HG03280 (cell line): Measurements from ENCODE around the gene LRP1B.
"Not testable (repeated sequence)": the region's sequence is repeated elsewhere in the genome, so short reads cannot be mapped to it uniquely, and the experiment has no call there.

Experiments
- ATAC-seq: cut with Tn5 transposase; IDR thresholded peaks from one replicate; pipeline ENCODE4 v1.9.1; 2021; ENCODE audit warnings: mild to moderate bottlenecking, moderate library complexity; ENCODE audit not compliant: unreplicated experiment

LRP1B gene

DNA sequence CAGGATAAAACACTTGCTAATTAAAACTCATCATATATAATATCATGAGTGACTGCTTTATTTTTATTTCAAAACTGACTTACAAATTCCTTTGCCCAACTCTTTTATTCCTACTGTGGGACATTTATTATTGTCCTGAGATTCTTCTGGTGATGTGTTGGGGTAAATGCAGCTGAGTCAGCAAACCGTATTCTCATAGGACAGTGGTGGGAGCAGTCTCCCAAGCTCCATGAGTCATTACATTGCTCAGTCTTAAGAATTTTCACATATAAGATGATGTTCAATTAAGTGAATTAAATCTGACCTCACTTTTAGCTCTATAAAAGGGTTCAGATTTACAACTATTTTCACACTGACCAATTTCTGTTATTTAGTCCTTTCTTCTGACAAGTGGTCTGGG is 1530.7 kb downstream of the LRP1B start:
- ATAC-seq, result no peak

DNA sequence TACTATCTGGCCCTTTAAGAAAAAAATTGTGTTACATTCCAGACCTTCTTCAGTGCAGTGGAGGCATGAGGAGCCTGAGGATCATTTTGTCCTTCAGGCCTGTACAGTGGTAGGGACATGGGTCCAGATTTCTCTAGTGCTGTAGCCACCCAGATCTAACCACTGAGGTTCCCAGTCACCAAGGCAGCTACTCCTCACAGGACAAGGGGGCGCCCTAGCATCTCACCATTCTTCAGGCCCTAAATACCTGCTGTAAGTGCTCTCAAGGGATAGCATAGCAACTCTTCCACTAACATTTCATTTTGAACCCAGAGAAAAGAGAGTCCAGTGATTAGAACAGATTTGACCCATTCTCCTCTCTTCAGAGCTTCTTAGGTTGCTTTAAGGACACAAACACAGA is 1533.0 kb downstream of the LRP1B start:
- ATAC-seq, result no peak

DNA sequence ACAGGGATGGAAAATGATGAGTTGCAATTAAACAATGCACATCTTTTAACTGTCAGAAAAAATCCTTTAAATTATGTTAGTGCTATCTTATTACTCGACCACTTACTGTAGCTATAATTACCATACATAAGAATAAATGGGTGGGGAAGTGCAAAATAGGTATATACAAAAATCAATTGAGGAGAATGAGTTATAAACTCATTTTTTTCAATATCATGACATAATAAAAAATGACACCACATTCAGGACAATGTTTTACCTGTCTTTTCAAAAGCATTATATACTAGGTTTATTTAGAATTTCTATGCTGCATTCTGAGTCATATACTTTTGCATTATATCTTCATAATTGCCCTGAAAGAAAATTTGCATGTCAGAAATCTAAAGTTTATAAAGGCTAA is 1533.6 kb downstream of the LRP1B start:
- ATAC-seq, result no peak

DNA sequence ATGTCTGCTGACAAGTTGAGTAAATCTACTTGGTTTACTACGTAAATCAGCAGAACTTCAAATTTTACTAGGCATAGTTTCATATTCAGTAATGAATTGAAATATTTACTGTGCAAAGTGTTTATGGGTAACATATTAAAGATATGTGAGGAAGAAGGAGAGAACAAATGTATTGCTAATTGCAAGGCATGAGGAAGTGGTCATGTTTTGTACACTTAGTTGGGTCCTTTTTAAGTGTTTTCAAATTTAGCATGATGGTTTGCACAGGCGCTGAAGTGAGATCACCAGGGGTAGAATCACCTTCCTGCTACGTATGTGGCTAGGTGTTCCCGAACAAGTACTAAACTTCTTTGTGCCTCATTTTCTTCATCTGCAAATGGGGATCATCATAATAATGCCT is 1534.4 kb downstream of the LRP1B start:
- no peak for ATAC-seq

DNA sequence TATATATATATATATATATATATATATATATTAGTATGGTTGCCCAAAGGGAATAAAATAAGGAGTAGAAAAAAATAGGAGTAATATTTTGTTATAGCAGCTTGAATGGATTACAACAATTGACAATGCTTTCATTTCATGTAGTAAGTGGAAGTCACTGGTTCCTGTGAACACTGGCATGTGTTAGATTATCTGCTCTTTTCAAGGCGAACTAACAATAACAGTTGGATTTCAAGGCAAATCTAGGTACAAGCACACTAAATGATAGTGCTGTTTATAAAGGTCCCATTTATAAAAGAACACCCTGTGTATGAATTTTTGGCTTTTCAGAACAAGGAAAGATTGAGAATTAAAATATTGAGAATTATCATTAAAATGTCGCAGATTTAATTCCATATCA is 1535.7 kb downstream of the LRP1B start:
- no peak for ATAC-seq

- no peak for ATAC-seq
These were observed 1537.7 kb downstream of the LRP1B start for GRCh38 chr2:140593132-140593531.

GRCh38 chr2:140589696-140590095 is 1541.1 kb downstream of the LRP1B start:
- no peak for ATAC-seq

DNA sequence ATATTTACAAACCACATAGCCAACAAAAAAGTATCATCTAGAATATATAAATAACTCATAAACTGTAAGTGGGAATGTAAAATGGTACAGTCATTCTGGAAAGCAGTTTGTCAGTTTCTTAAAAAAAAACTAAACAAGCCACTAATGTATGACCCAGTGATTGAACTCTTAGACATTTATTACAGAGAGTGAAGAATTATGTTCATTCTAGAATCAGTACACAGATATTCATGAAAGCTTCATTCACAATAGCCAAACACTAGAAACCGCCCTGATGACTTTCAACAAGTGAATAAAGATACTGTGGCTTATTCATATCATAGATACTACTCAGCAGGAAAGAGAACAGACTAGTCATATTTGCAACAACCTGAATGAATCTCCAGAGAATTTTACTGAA is 1541.5 kb downstream of the LRP1B start:
- no peak for ATAC-seq

- peak; percentile 97 for ATAC-seq
These were observed 1544.4 kb downstream of the LRP1B start for GRCh38 chr2:140586379-140586778.

- no peak for ATAC-seq
These were observed 1545.8 kb downstream of the LRP1B start for GRCh38 chr2:140585016-140585415.

DNA sequence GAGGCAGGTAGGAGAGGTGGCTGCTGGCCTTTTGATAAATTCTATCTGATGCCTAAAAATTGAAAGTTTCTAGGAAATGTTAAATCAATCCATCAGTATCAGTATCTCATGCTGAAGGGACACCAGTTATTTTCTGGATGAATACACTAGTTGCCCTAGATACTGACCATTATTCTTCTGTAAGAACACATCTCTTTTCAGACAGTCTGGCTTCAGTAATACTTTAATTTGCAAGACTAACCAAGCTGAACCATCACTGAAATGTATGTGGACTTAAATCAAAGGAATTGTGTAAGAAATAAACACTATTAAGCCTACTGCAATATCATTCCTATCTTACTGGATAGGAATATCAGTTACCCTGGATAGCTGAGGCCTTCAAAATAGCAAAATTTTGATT is 1546.3 kb downstream of the LRP1B start:
- no peak for ATAC-seq

DNA sequence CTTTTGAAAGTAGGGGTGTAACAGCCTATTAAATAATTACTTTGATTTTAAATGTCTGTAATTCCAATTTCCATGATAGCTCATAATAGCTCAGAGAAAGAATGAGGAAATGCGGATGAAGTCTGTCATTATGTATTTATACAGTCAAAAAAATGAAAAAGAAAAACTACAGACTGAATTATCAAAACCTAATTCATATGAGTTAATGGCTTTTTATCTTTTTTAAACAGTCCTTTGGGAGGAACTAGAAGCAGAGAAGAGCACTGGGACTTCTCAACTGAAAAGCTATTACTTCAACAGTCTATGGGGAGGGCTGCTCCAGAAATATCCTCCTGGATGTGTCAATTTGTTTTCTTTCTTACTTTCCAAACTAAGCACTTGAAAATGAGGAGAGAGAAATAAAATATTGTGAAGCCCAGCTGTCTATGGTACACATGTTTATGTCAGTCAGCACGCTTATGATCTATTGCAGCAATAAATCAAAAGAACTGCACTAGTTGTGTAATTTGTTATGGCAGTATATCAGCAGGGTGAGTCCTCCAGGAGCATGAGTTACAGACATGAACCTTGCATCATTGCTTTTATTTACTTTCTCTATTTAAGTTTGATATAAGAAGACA is 1550.2 kb downstream of the LRP1B start:
- ATAC-seq, result no peak

DNA sequence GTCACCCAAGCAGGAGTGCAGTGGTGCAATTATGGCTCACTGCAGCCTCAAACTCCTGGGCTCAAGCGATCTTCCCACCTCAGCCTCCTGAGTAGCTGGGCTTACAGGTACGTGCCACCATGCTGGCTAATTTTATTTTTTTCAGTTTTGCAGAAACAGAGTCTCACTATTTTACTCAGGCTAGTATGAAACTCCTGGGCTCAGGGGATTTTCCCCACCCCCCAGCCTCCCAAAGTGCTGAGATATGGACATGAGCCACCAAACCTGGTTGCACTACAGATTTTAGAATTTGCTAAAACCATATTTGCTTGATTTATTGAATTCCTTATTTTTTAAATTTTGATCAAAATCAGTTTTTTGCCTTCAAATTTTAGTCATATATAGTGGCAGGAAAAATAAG is 1553.4 kb downstream of the LRP1B start:
- no peak for ATAC-seq

DNA sequence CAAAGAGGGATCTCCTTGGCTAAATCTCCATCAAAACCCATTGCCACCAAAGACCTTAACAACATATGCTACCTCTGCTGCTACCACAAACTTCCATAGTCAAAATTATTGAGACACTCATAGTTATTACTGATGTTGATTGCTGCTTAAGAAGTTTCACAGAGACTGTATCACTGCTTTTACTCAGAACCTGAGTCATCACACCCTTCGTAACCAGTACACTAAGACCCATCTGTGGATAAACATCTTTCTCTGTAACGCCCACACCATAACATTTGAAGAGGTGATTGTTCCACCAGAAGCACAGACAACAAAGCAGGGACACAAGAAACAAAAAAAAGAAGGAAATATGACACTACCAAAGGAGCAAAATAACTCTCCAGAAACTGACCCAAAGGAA is 1563.1 kb downstream of the LRP1B start:
- ATAC-seq, result no peak

DNA sequence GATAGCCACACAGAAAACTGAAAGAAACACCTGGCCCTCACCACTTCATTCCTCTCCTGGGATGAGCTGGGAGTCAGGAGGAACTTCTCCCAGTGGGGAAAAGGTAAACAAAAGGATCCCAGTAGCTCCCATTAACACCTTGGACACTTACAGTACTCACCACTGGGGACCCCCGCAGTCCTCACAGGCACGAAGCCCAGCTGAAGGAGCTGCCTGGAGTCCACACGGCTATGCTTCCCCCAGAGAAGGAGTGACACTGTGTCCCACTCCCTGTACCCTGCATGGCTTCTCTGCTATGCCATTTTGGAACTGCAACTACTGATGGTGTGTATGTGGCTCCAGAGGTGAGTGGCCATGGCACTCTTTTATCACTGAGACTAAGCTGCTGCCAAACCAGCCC is 1565.1 kb downstream of the LRP1B start:
- ATAC-seq, result no peak

- no peak for ATAC-seq
These were observed 1575.1 kb downstream of the LRP1B start for GRCh38 chr2:140555701-140556100.

DNA sequence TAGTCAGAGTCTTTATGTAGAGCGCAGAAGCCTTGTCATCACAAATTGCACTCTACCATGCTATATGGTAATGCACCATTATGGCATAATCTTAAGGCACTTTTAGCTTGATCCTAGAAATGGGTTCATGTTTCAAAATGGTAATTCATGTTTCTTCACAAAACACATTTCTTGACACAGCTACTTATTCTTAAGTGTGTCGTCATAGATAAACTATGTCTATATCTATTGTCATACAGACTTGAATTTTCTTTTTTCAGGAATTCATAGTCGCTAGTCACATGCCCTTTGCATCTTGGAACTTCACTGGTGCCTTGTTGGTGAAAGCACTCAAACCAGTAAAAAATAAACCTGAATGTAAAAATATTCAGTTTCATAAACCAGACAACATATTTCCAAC is 1578.2 kb downstream of the LRP1B start:
- no peak for ATAC-seq

DNA sequence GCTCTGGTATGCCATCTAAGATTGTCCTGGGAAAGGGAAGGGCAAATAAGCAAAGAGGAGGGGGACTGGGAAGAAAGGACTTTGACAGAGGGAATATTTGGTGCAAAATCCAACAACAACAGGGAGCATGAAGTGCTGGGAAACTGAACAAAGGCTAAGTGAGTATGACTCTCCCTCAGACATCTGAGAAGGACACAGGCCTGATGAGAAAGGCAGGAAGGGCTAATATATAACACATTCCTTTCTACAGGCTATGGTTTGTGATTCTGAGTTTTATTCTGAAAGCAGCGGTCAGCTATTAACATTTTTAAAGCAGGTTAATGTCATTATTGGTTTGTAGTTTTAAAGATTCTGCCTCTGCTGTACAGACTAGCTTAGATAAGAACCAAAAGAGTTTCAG is 1579.5 kb downstream of the LRP1B start:
- no peak for ATAC-seq

DNA sequence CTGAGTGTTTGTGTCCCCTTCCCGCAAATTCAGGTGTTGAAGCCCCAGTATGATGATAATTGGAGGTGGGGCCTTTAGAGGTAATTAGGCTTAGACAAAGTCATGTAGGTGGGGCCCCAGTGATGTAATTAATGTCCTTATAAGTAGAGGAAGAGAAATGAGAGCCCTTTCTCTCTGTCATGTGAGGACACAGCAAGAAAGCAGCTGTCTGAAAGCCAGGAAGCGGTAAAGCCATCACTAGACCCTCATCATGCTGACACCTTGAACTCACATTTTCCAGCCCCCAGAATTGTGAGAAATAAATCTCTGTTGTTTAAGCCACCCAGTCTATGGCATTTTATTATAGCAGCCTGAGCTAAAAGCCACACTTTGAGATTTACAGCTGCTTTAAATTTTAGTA is 1580.0 kb downstream of the LRP1B start:
- ATAC-seq, result no peak

DNA sequence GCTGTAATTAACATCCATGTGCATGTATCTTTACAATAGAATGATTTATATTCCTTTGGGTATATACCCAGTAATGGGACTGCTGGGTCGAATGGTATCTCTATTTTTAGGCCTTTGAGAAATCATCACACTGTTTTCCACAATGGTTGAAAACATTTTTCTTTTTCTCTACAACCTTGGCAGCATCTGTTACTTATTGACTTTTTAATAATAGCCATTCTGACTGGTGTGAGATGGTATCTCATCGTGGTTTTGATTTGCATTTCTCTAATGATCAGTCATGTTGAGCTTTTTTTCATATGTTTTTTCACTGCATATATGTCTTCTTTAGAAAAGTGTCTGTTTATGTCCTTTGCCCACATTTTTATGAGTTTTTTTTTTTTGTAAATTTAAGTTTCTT is 1586.0 kb downstream of the LRP1B start:
- not testable (repeated sequence) for ATAC-seq

DNA sequence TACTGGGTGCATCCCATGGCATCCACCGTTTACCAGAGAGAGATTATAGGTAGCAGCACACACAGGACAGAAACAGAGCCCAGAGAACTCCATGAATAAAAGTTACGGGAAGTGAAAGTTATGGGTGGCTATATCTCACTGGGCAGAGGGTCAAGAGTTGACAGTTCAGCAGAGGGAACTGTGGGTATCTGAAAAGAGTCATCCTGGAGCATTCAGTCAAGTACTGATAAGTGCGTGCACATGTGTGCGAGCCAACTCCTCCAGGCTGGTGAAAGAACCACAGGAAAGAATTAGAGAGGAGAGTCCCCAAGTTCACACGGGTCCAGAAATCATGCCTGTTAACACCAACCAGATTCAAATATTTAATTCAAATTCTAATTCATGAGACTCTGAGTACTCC is 1588.2 kb downstream of the LRP1B start:
- no peak for ATAC-seq

- no peak for ATAC-seq
These were observed 1591.5 kb downstream of the LRP1B start for GRCh38 chr2:140539242-140539875.

GRCh38 chr2:140529706-140530105 is 1601.1 kb downstream of the LRP1B start:
- ATAC-seq, result no peak
